GM23338 (cell line): Measurements from ENCODE around the gene SERPINB8. TPM values are rescaled to one million over a fixed set of nuclear protein-coding genes. Genes with fewer than 3 reads are reported as not detected.

Source experiments
- ATAC-seq: fragments of 200-7000 bp; cut with Tn5 transposase; 3 replicates; pipeline ENCODE4 v1.9.1; 2020
- DNase-seq: peaks from one replicate; pipeline ENCODE4 v3.0.0-alpha.2; 2015; ENCODE audit warnings: low spot score
- H2AFZ ChIP-seq: fragments of 200-600 bp; sonication (generic); 2 replicates; pipeline ENCODE4 v1.8.0; 2016; ENCODE audit warnings: antibody characterized with exemption, mild to moderate bottlenecking, moderate library complexity
- H3F3A ChIP-seq: fragments of 200-600 bp; sonication (generic); replicated peaks from 2 replicates; pipeline ENCODE4 v1.8.0; 2017; ENCODE audit warnings: antibody characterized with exemption, mixed run types, low read depth
- H3K27ac ChIP-seq: fragments of 200-600 bp; sonication (generic); 2 replicates; pipeline ENCODE4 v1.6.1; 2016; ENCODE audit warnings: low read depth
- H3K27me3 ChIP-seq: fragments of 200-600 bp; sonication (generic); 2 replicates; pipeline ENCODE4 v1.8.0; 2016; ENCODE audit warnings: mild to moderate bottlenecking, mixed run types, moderate library complexity; ENCODE audit not compliant: insufficient read depth
- H3K36me3 ChIP-seq: fragments of 200-600 bp; sonication (generic); 2 replicates; pipeline ENCODE4 v1.8.0; 2016; ENCODE audit warnings: mild to moderate bottlenecking; ENCODE audit not compliant: insufficient read depth
- H3K4me1 ChIP-seq: fragments of 200-600 bp; sonication (generic); 2 replicates; pipeline ENCODE4 v1.8.0; 2016; ENCODE audit warnings: mild to moderate bottlenecking, moderate library complexity; ENCODE audit not compliant: insufficient read depth
- H3K4me2 ChIP-seq: fragments of 200-600 bp; sonication (generic); 2 replicates; pipeline ENCODE4 v1.7.1; 2017; ENCODE audit warnings: mixed run types
- H3K4me3 ChIP-seq: fragments of 200-600 bp; sonication (generic); 2 replicates; pipeline ENCODE4 v1.6.1; 2016; ENCODE audit warnings: mixed run types
- H3K79me2 ChIP-seq: fragments of 200-600 bp; sonication (generic); replicated peaks from 2 replicates; pipeline ENCODE4 v1.8.0; 2017; ENCODE audit warnings: mild to moderate bottlenecking; ENCODE audit not compliant: insufficient read depth
- H3K9me2 ChIP-seq: fragments of 200-600 bp; sonication (generic); 2 replicates; pipeline ENCODE4 v1.8.0; 2017; ENCODE audit not compliant: insufficient read depth
- H4K20me1 ChIP-seq: fragments of 200-600 bp; sonication (generic); replicated peaks from 2 replicates; pipeline ENCODE4 v1.8.0; 2017; ENCODE audit warnings: mild to moderate bottlenecking; ENCODE audit not compliant: insufficient read depth
- H3K27ac Mint-ChIP-seq: 2 replicates; pipeline ENCODE4 v1.8.0; 2020; ENCODE audit warnings: inconsistent platforms, mild to moderate bottlenecking, moderate library complexity, mixed read lengths
- H3K27me3 Mint-ChIP-seq: 3 replicates; pipeline ENCODE4 v1.8.0; 2022; ENCODE audit warnings: low read depth, mild to moderate bottlenecking, moderate library complexity, mixed read lengths, inconsistent platforms; ENCODE audit not compliant: insufficient read depth, poor library complexity
- H3K36me3 Mint-ChIP-seq: 3 replicates; pipeline ENCODE4 v1.8.0; 2021; ENCODE audit warnings: low read depth, mild to moderate bottlenecking, inconsistent platforms, moderate library complexity, mixed read lengths
- H3K4me1 Mint-ChIP-seq: 3 replicates; pipeline ENCODE4 v1.8.0; 2020; ENCODE audit warnings: mild to moderate bottlenecking, inconsistent platforms, mixed read lengths
- H3K4me3 Mint-ChIP-seq: 3 replicates; pipeline ENCODE4 v1.8.0; 2021; ENCODE audit warnings: moderate library complexity, mild to moderate bottlenecking, inconsistent platforms, mixed read lengths
- H3K9me3 Mint-ChIP-seq: 3 replicates; pipeline ENCODE4 v1.8.0; 2020; ENCODE audit warnings: moderate library complexity, mild to moderate bottlenecking, inconsistent platforms, mixed read lengths
- CREB1 ChIP-seq: fragments of 250-450 bp; sonication (Bioruptor Pico); IDR thresholded peaks from 2 replicates; pipeline ENCODE4 v1.5.0; 2020; ENCODE audit warnings: low read depth, mild to moderate bottlenecking, moderate library complexity
- EZH2 ChIP-seq: fragments of 200-600 bp; sonication (generic); IDR thresholded peaks from one replicate; pipeline ENCODE4 v1.8.0; 2017; ENCODE audit warnings: antibody characterized with exemption, mild to moderate bottlenecking, low read depth; ENCODE audit not compliant: unreplicated experiment
- EZH2phosphoT487 ChIP-seq: fragments of 200-600 bp; sonication (generic); IDR thresholded peaks from one replicate; pipeline ENCODE4 v1.8.1; 2018; ENCODE audit warnings: antibody characterized with exemption; ENCODE audit not compliant: unreplicated experiment
- JUNB ChIP-seq: IDR thresholded peaks from one replicate; pipeline ENCODE4 v1.6.1; 2016; ENCODE audit warnings: antibody characterized with exemption; ENCODE audit not compliant: unreplicated experiment
- POLR2AphosphoS5 ChIP-seq: IDR thresholded peaks from 2 replicates; pipeline ENCODE4 v1.6.1; 2016; ENCODE audit warnings: antibody characterized with exemption, low read depth
- ZNF331 ChIP-seq: fragments of 250-450 bp; sonication (Bioruptor Pico); IDR thresholded peaks from 2 replicates; pipeline ENCODE4 v1.5.0; 2020; ENCODE audit warnings: low read depth, mild to moderate bottlenecking, moderate library complexity
- polyA plus RNA-seq: library from polyadenylated mRNA; unstranded; fragments of >200 nt; fragmentation: Nextera tagmentation; extraction: Ambion mirVana; gene quantifications from 2 replicates; pipeline ENCODE4 v1.2.1, GENCODE V29; 2016
- total RNA-seq: library from RNA; depleted of rRNA; stranded (reverse); fragments of >200 nt; shearing (Covaris generic); gene quantifications from 2 replicates; pipeline ENCODE4 v1.2.3, GENCODE V29; 2014
- TF ChIP-seq, protein P1 (sequence below): fragments of 250-450 bp; sonication (Bioruptor Pico); IDR thresholded peaks from 2 replicates; pipeline ENCODE4 v1.5.0; 2020; ENCODE audit warnings: mild to moderate bottlenecking, moderate library complexity
- TF ChIP-seq, protein P2 (sequence below), 2 experiments: fragments of 200-600 bp in 1 of 2; sonication (generic) in 1 of 2; conservative IDR thresholded peaks; 2 replicates each; pipeline versions ENCODE4 v1.5.1 to v1.6.1; 2016 to 2017; ENCODE audit warnings: antibody characterized with exemption in 2 of 2, low read depth in 2 of 2, mild to moderate bottlenecking in 2 of 2, moderate library complexity in 1 of 2
- TF ChIP-seq, protein P3 (sequence below): IDR thresholded peaks from one replicate; pipeline ENCODE4 v1.6.1; 2018; ENCODE audit warnings: antibody characterized with exemption; ENCODE audit not compliant: unreplicated experiment

The SERPINB8 gene
- total and polyA plus RNA-seq, 2 experiments from 2014 or later, result 0.50 to 2.1 TPM

- H3K4me2 ChIP-seq, result no peak overlapping the region
- H3K36me3 Mint-ChIP-seq, result no peaks in the 10 kb centered on the region; the same call in 2 of the 3 replicates
- H3K4me3 Mint-ChIP-seq, result peak overlapping the region; percentile 85; the same call in 1 of the 3 replicates
Measured at GRCh38 chr18:63972002-63972376, 2.1 kb downstream of the SERPINB8 start.

More at GRCh38 chr18:63972002-63972376, 2.1 kb downstream of the SERPINB8 start:
- peaks cover 73% of the 10 kb centered on the region for H3K27me3 ChIP-seq
- Mint-ChIP-seq H3K27ac (no peak overlapping the region), H3K9me3 (no peaks in the 10 kb centered on the region; the same call in 2 of the 3 replicates), H3K4me1 (peaks cover 25% of the 10 kb centered on the region), H3K27me3 (peaks cover 38% of the 10 kb centered on the region)
- no peak overlapping the region for H2AFZ ChIP-seq
- no peak for DNase-seq
- H3K79me2 ChIP-seq, result no peaks in the 10 kb centered on the region; the same call in 1 of the 2 replicates
- 0 out of 2 replicates have a peak, but pooled peaks cover 2% of the 10 kb centered on the region for H3F3A ChIP-seq
- H4K20me1 ChIP-seq, result no peaks in the 10 kb centered on the region
- no peak overlapping the region for H3K27ac ChIP-seq
- H3K9me2 ChIP-seq, result no peaks in the 10 kb centered on the region
- TF ChIP-seq, protein P1, sequence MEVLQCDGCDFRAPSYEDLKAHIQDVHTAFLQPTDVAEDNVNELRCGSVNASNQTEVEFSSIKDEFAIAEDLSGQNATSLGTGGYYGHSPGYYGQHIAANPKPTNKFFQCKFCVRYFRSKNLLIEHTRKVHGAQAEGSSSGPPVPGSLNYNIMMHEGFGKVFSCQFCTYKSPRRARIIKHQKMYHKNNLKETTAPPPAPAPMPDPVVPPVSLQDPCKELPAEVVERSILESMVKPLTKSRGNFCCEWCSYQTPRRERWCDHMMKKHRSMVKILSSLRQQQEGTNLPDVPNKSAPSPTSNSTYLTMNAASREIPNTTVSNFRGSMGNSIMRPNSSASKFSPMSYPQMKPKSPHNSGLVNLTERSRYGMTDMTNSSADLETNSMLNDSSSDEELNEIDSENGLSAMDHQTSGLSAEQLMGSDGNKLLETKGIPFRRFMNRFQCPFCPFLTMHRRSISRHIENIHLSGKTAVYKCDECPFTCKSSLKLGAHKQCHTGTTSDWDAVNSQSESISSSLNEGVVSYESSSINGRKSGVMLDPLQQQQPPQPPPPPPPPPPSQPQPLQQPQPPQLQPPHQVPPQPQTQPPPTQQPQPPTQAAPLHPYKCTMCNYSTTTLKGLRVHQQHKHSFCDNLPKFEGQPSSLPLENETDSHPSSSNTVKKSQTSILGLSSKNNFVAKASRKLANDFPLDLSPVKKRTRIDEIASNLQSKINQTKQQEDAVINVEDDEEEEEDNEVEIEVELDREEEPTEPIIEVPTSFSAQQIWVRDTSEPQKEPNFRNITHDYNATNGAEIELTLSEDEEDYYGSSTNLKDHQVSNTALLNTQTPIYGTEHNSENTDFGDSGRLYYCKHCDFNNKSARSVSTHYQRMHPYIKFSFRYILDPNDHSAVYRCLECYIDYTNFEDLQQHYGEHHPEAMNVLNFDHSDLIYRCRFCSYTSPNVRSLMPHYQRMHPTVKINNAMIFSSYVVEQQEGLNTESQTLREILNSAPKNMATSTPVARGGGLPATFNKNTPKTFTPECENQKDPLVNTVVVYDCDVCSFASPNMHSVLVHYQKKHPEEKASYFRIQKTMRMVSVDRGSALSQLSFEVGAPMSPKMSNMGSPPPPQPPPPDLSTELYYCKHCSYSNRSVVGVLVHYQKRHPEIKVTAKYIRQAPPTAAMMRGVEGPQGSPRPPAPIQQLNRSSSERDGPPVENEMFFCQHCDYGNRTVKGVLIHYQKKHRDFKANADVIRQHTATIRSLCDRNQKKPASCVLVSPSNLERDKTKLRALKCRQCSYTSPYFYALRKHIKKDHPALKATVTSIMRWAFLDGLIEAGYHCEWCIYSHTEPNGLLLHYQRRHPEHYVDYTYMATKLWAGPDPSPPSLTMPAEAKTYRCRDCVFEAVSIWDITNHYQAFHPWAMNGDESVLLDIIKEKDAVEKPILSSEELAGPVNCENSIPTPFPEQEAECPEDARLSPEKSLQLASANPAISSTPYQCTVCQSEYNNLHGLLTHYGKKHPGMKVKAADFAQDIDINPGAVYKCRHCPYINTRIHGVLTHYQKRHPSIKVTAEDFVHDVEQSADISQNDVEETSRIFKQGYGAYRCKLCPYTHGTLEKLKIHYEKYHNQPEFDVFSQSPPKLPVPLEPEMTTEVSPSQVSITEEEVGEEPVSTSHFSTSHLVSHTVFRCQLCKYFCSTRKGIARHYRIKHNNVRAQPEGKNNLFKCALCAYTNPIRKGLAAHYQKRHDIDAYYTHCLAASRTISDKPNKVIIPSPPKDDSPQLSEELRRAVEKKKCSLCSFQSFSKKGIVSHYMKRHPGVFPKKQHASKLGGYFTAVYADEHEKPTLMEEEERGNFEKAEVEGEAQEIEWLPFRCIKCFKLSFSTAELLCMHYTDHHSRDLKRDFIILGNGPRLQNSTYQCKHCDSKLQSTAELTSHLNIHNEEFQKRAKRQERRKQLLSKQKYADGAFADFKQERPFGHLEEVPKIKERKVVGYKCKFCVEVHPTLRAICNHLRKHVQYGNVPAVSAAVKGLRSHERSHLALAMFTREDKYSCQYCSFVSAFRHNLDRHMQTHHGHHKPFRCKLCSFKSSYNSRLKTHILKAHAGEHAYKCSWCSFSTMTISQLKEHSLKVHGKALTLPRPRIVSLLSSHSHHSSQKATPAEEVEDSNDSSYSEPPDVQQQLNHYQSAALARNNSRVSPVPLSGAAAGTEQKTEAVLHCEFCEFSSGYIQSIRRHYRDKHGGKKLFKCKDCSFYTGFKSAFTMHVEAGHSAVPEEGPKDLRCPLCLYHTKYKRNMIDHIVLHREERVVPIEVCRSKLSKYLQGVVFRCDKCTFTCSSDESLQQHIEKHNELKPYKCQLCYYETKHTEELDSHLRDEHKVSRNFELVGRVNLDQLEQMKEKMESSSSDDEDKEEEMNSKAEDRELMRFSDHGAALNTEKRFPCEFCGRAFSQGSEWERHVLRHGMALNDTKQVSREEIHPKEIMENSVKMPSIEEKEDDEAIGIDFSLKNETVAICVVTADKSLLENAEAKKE (CRISPR knock-in tag), result no peak
- TF ChIP-seq EZH2phosphoT487 (no peak), POLR2AphosphoS5 (no peak), CREB1 (CRISPR knock-in tag) (no peak), JUNB (no peak), EZH2 (no peak), ZNF331 (CRISPR knock-in tag) (no peak)
- TF ChIP-seq, protein P2, sequence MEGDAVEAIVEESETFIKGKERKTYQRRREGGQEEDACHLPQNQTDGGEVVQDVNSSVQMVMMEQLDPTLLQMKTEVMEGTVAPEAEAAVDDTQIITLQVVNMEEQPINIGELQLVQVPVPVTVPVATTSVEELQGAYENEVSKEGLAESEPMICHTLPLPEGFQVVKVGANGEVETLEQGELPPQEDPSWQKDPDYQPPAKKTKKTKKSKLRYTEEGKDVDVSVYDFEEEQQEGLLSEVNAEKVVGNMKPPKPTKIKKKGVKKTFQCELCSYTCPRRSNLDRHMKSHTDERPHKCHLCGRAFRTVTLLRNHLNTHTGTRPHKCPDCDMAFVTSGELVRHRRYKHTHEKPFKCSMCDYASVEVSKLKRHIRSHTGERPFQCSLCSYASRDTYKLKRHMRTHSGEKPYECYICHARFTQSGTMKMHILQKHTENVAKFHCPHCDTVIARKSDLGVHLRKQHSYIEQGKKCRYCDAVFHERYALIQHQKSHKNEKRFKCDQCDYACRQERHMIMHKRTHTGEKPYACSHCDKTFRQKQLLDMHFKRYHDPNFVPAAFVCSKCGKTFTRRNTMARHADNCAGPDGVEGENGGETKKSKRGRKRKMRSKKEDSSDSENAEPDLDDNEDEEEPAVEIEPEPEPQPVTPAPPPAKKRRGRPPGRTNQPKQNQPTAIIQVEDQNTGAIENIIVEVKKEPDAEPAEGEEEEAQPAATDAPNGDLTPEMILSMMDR (conservative IDR thresholded peaks at IDR 0.05; ENCODE audit: low read depth in 2 of 2), result no peak
- TF ChIP-seq, protein P3, sequence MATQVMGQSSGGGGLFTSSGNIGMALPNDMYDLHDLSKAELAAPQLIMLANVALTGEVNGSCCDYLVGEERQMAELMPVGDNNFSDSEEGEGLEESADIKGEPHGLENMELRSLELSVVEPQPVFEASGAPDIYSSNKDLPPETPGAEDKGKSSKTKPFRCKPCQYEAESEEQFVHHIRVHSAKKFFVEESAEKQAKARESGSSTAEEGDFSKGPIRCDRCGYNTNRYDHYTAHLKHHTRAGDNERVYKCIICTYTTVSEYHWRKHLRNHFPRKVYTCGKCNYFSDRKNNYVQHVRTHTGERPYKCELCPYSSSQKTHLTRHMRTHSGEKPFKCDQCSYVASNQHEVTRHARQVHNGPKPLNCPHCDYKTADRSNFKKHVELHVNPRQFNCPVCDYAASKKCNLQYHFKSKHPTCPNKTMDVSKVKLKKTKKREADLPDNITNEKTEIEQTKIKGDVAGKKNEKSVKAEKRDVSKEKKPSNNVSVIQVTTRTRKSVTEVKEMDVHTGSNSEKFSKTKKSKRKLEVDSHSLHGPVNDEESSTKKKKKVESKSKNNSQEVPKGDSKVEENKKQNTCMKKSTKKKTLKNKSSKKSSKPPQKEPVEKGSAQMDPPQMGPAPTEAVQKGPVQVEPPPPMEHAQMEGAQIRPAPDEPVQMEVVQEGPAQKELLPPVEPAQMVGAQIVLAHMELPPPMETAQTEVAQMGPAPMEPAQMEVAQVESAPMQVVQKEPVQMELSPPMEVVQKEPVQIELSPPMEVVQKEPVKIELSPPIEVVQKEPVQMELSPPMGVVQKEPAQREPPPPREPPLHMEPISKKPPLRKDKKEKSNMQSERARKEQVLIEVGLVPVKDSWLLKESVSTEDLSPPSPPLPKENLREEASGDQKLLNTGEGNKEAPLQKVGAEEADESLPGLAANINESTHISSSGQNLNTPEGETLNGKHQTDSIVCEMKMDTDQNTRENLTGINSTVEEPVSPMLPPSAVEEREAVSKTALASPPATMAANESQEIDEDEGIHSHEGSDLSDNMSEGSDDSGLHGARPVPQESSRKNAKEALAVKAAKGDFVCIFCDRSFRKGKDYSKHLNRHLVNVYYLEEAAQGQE, result no peak
- H3K4me1 ChIP-seq, result peaks cover 13% of the 10 kb centered on the region
- no peak for ATAC-seq
- no peak overlapping the region for H3K4me3 ChIP-seq
- H3K36me3 ChIP-seq, result no peaks in the 10 kb centered on the region
